Neural cell (in vitro differentiated cells): ENCODE measurements around the gene CCR3.

Experiments
- MXI1 ChIP-seq: fragments of 450-650 bp; conservative IDR thresholded peaks from 2 replicates; pipeline ENCODE4 v1.6.1; 2014; ENCODE audit warnings: antibody characterized with exemption, mild to moderate bottlenecking; ENCODE audit not compliant: poor library complexity, severe bottlenecking
- POLR2AphosphoS5 ChIP-seq: IDR thresholded peaks from 2 replicates; pipeline ENCODE4 v1.6.1; 2012
- RAD21 ChIP-seq: fragments of 450-650 bp; conservative IDR thresholded peaks from 2 replicates; pipeline ENCODE4 v1.6.1; 2014; ENCODE audit warnings: antibody characterized with exemption, mild to moderate bottlenecking, moderate library complexity
- SMC3 ChIP-seq: fragments of 450-650 bp; conservative IDR thresholded peaks from 2 replicates; pipeline ENCODE4 v1.6.1; 2014; ENCODE audit warnings: antibody characterized with exemption, mild to moderate bottlenecking, moderate library complexity; ENCODE audit not compliant: poor library complexity
- TAF1 ChIP-seq: IDR thresholded peaks from 2 replicates; pipeline ENCODE4 v1.6.1; 2012; ENCODE audit warnings: low read depth
- TF ChIP-seq, protein P1 (sequence below): fragments of 450-650 bp; IDR thresholded peaks from 2 replicates; pipeline ENCODE4 v1.5.1; 2014; ENCODE audit warnings: antibody characterized with exemption, mild to moderate bottlenecking, moderate library complexity; ENCODE audit not compliant: poor library complexity, severe bottlenecking

DNA sequence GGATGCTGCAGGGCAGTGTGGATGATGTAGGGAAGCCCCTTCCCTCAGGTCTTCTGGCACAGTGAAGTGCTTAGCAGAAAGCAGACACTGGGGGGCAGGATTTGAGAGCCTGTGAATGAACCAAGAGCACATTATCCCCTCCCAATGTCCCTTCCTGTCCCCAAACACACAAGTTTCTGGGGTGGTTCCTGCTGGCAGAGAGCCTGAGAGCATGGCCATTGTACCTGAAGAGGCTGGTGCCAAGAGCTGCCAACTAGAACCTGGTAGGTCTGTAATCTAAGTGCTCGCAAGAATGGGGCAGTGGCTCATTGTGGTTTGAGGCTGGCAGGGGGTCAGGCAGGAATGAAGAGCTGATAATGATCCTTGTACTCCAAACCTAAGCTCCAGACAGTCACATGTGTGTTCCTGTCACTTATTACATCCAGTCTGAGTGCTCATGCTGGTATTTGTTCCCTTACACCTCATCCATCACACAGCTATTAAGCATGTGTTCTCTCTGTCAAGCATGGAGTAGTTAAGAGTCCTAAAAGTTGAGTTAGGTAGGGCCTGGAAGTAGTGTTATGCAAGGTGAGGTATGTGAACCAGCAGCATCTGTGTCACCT, 27.4 kb upstream of the CCR3 start:
- TF ChIP-seq, protein P1, sequence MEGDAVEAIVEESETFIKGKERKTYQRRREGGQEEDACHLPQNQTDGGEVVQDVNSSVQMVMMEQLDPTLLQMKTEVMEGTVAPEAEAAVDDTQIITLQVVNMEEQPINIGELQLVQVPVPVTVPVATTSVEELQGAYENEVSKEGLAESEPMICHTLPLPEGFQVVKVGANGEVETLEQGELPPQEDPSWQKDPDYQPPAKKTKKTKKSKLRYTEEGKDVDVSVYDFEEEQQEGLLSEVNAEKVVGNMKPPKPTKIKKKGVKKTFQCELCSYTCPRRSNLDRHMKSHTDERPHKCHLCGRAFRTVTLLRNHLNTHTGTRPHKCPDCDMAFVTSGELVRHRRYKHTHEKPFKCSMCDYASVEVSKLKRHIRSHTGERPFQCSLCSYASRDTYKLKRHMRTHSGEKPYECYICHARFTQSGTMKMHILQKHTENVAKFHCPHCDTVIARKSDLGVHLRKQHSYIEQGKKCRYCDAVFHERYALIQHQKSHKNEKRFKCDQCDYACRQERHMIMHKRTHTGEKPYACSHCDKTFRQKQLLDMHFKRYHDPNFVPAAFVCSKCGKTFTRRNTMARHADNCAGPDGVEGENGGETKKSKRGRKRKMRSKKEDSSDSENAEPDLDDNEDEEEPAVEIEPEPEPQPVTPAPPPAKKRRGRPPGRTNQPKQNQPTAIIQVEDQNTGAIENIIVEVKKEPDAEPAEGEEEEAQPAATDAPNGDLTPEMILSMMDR, result no peak
- no peak for TF ChIP-seq POLR2AphosphoS5
- TF ChIP-seq SMC3, result no peak
- TF ChIP-seq MXI1, result no peak
- no peak for TF ChIP-seq RAD21
- no peak for TF ChIP-seq TAF1
